Measurements from ENCODE around the gene PRKD1. TPM values are rescaled to one million over a fixed set of nuclear protein-coding genes. Genes with fewer than 3 reads are reported as not detected.

Gene PRKD1
- total and polyA plus RNA-seq, 10 of the 15 experiments (the other 5 are each of a cell fraction or from before 2014, with no cell fraction given) = 0.02 to 0.56 TPM; not detected in 8

- TF ChIP-seq E2F8 (IDR thresholded peaks at IDR 0.05; ENCODE audit: low read depth, partially characterized antibody) = no peak
- TF ChIP-seq ZBTB40 (IDR thresholded peaks at IDR 0.05; ENCODE audit: borderline replicate concordance) = no peak
- TF ChIP-seq BCLAF1 (IDR thresholded peaks at IDR 0.05) = no peak
- TF ChIP-seq ASH2L (IDR thresholded peaks at IDR 0.05; ENCODE audit: borderline replicate concordance, low read depth) = no peak
- TF ChIP-seq JUNB (IDR thresholded peaks at IDR 0.05) = no peak
- TF ChIP-seq JUND (IDR thresholded peaks at IDR 0.05; ENCODE audit: low read depth, low read length) = no peak
- no peak for TF ChIP-seq ZNF207 (IDR thresholded peaks at IDR 0.05; ENCODE audit: borderline replicate concordance)
- TF ChIP-seq E2F4 (IDR thresholded peaks at IDR 0.05; ENCODE audit: low read depth, low read length) = no peak
- no peak for TF ChIP-seq KDM1A (IDR thresholded peaks at IDR 0.05; ENCODE audit: borderline replicate concordance)
Observed at GRCh38 chr14:29749829-29750228, 177.8 kb downstream of the PRKD1 start (continued).
